Measurements from ENCODE around the gene TCIRG1. TPM values are rescaled to one million over a fixed set of nuclear protein-coding genes. Genes with fewer than 3 reads are reported as not detected.

The TCIRG1 gene
- total and polyA plus RNA-seq, 2 of the 13 experiments (the other 11 are each of a cell fraction or from before 2014, with no cell fraction given), result 48.0 to 69.6 TPM

DNA sequence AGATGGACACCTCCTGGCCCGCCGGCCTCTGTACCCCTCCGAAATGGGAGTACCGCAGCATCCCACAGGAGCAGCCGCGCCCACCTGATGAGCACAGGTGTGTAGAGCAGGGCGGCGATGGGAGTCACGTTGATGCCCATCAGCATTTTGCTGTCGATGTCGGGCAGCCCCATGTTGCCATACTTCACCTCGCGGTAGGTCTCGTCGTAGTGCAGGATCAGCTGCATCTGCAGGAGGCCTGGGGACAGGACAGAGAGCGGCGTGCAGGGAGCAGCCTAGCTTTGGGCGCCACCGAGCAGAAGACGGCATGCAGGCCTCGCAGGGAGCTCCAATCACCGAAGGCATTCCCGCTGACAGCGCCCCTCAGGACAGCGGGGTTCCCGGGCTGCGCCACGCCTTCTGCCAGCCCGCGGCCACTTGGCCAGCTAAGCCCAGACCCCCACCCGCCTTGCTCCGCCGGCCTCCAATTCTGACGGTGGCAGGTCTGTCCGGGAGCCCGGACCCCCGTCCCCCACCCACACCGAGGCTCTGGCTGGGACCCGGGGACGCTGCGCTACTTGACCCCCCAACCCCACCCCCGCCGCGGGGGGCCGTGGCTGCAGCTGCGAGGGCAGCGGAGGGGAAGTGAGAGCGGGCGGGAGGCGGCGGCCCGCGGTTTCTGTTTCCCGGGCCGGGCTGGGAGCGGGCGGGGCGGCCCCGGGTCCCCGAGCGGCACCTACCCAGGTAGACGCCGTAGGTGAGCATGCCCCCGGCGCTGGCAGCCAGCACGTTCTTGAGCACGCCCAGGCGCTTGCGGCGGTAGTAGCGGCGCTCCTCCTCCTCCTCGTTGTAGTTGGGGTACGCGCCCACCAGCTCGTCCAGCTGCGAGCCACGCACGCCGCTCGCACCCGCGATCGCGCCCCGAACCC is 35.6 kb upstream of the TCIRG1 start (continued):
- TF ChIP-seq, protein P1, sequence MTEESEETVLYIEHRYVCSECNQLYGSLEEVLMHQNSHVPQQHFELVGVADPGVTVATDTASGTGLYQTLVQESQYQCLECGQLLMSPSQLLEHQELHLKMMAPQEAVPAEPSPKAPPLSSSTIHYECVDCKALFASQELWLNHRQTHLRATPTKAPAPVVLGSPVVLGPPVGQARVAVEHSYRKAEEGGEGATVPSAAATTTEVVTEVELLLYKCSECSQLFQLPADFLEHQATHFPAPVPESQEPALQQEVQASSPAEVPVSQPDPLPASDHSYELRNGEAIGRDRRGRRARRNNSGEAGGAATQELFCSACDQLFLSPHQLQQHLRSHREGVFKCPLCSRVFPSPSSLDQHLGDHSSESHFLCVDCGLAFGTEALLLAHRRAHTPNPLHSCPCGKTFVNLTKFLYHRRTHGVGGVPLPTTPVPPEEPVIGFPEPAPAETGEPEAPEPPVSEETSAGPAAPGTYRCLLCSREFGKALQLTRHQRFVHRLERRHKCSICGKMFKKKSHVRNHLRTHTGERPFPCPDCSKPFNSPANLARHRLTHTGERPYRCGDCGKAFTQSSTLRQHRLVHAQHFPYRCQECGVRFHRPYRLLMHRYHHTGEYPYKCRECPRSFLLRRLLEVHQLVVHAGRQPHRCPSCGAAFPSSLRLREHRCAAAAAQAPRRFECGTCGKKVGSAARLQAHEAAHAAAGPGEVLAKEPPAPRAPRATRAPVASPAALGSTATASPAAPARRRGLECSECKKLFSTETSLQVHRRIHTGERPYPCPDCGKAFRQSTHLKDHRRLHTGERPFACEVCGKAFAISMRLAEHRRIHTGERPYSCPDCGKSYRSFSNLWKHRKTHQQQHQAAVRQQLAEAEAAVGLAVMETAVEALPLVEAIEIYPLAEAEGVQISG (CRISPR knock-in tag; IDR thresholded peaks at IDR 0.05), result peak; percentile 9; the same call in 1 of the 2 replicates
- TF ChIP-seq ZSCAN20 (CRISPR knock-in tag; IDR thresholded peaks at IDR 0.05; ENCODE audit: borderline replicate concordance), result no peak
- TF ChIP-seq ZNF160 (CRISPR knock-in tag; IDR thresholded peaks at IDR 0.05), result no peak
- TF ChIP-seq, protein P2, sequence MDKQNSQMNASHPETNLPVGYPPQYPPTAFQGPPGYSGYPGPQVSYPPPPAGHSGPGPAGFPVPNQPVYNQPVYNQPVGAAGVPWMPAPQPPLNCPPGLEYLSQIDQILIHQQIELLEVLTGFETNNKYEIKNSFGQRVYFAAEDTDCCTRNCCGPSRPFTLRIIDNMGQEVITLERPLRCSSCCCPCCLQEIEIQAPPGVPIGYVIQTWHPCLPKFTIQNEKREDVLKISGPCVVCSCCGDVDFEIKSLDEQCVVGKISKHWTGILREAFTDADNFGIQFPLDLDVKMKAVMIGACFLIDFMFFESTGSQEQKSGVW (CRISPR knock-in tag; IDR thresholded peaks at IDR 0.05; ENCODE audit: borderline replicate concordance), result no peak
- TF ChIP-seq, protein P3, sequence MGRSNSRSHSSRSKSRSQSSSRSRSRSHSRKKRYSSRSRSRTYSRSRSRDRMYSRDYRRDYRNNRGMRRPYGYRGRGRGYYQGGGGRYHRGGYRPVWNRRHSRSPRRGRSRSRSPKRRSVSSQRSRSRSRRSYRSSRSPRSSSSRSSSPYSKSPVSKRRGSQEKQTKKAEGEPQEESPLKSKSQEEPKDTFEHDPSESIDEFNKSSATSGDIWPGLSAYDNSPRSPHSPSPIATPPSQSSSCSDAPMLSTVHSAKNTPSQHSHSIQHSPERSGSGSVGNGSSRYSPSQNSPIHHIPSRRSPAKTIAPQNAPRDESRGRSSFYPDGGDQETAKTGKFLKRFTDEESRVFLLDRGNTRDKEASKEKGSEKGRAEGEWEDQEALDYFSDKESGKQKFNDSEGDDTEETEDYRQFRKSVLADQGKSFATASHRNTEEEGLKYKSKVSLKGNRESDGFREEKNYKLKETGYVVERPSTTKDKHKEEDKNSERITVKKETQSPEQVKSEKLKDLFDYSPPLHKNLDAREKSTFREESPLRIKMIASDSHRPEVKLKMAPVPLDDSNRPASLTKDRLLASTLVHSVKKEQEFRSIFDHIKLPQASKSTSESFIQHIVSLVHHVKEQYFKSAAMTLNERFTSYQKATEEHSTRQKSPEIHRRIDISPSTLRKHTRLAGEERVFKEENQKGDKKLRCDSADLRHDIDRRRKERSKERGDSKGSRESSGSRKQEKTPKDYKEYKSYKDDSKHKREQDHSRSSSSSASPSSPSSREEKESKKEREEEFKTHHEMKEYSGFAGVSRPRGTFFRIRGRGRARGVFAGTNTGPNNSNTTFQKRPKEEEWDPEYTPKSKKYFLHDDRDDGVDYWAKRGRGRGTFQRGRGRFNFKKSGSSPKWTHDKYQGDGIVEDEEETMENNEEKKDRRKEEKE (IDR thresholded peaks at IDR 0.05), result no peak
- no peak for TF ChIP-seq RAD21 (CRISPR knock-in tag; IDR thresholded peaks at IDR 0.05)
- no peak for TF ChIP-seq ZNF552 (CRISPR knock-in tag; IDR thresholded peaks at IDR 0.05; ENCODE audit: borderline replicate concordance)
- TF ChIP-seq, protein P4, sequence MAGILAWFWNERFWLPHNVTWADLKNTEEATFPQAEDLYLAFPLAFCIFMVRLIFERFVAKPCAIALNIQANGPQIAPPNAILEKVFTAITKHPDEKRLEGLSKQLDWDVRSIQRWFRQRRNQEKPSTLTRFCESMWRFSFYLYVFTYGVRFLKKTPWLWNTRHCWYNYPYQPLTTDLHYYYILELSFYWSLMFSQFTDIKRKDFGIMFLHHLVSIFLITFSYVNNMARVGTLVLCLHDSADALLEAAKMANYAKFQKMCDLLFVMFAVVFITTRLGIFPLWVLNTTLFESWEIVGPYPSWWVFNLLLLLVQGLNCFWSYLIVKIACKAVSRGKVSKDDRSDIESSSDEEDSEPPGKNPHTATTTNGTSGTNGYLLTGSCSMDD (CRISPR knock-in tag; IDR thresholded peaks at IDR 0.05), result no peak
- TF ChIP-seq, protein P5, sequence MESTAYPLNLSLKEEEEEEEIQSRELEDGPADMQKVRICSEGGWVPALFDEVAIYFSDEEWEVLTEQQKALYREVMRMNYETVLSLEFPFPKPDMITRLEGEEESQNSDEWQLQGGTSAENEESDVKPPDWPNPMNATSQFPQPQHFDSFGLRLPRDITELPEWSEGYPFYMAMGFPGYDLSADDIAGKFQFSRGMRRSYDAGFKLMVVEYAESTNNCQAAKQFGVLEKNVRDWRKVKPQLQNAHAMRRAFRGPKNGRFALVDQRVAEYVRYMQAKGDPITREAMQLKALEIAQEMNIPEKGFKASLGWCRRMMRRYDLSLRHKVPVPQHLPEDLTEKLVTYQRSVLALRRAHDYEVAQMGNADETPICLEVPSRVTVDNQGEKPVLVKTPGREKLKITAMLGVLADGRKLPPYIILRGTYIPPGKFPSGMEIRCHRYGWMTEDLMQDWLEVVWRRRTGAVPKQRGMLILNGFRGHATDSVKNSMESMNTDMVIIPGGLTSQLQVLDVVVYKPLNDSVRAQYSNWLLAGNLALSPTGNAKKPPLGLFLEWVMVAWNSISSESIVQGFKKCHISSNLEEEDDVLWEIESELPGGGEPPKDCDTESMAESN (CRISPR knock-in tag; conservative IDR thresholded peaks at IDR 0.05), result 0 out of 2 replicates have a peak, but pooled peaks have one; percentile 24
- TF ChIP-seq, protein P6, sequence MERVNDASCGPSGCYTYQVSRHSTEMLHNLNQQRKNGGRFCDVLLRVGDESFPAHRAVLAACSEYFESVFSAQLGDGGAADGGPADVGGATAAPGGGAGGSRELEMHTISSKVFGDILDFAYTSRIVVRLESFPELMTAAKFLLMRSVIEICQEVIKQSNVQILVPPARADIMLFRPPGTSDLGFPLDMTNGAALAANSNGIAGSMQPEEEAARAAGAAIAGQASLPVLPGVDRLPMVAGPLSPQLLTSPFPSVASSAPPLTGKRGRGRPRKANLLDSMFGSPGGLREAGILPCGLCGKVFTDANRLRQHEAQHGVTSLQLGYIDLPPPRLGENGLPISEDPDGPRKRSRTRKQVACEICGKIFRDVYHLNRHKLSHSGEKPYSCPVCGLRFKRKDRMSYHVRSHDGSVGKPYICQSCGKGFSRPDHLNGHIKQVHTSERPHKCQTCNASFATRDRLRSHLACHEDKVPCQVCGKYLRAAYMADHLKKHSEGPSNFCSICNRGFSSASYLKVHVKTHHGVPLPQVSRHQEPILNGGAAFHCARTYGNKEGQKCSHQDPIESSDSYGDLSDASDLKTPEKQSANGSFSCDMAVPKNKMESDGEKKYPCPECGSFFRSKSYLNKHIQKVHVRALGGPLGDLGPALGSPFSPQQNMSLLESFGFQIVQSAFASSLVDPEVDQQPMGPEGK (CRISPR knock-in tag; IDR thresholded peaks at IDR 0.05), result no peak; the same call in 1 of the 2 replicates
- no peak for TF ChIP-seq KLF11 (CRISPR knock-in tag; IDR thresholded peaks at IDR 0.05)
- TF ChIP-seq, protein P7, sequence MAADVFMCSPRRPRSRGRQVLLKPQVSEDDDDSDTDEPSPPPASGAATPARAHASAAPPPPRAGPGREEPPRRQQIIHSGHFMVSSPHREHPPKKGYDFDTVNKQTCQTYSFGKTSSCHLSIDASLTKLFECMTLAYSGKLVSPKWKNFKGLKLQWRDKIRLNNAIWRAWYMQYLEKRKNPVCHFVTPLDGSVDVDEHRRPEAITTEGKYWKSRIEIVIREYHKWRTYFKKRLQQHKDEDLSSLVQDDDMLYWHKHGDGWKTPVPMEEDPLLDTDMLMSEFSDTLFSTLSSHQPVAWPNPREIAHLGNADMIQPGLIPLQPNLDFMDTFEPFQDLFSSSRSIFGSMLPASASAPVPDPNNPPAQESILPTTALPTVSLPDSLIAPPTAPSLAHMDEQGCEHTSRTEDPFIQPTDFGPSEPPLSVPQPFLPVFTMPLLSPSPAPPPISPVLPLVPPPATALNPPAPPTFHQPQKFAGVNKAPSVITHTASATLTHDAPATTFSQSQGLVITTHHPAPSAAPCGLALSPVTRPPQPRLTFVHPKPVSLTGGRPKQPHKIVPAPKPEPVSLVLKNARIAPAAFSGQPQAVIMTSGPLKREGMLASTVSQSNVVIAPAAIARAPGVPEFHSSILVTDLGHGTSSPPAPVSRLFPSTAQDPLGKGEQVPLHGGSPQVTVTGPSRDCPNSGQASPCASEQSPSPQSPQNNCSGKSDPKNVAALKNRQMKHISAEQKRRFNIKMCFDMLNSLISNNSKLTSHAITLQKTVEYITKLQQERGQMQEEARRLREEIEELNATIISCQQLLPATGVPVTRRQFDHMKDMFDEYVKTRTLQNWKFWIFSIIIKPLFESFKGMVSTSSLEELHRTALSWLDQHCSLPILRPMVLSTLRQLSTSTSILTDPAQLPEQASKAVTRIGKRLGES (CRISPR knock-in tag; IDR thresholded peaks at IDR 0.05; ENCODE audit: borderline replicate concordance), result no peak

All from HepG2 (cell line).